SK-N-SH (cell line): ENCODE measurements around the gene KIF3B. TPM values are rescaled to one million over a fixed set of nuclear protein-coding genes. Genes with fewer than 3 reads are reported as not detected.

ENCODE experiments used
- CTCF ChIA-PET: fragments of 300-600, 350-600 bp; formaldehyde crosslinking; extraction: SDS; loops from one replicate; lab custom pipeline; 2021; lab: Yijun Ruan, JAX
- POLR2A ChIA-PET: fragments of 350-600 bp; sonication (Branson Sonifier 250); formaldehyde crosslinking; extraction: SDS; loops from one replicate; lab custom pipeline; 2020; ENCODE audit warnings: antibody characterized with exemption, inconsistent platforms; lab: Yijun Ruan, JAX
- DNase-seq: peaks from one replicate; pipeline ENCODE4 v3.0.0; 2012
- H2AFZ ChIP-seq: fragments of 200-600 bp; sonication (generic); 2 replicates; pipeline ENCODE4 v1.8.1; 2016; ENCODE audit warnings: antibody characterized with exemption, mild to moderate bottlenecking, low read depth
- H3F3A ChIP-seq: fragments of 200-600 bp; sonication (generic); replicated peaks from 2 replicates; pipeline ENCODE3; 2016; ENCODE audit warnings: antibody characterized with exemption, mild to moderate bottlenecking; ENCODE audit not compliant: insufficient read depth
- H3K27ac ChIP-seq, 2 experiments: fragments of 200-500 bp in 1 of 2; fragments of 200-600 bp in 1 of 2; sonication (Bioruptor generic) in 1 of 2; sonication (generic), shearing (Covaris generic) in 1 of 2; 2 replicates each; pipeline versions ENCODE4 v1.5.1 to v1.6.1; 2014 to 2016; ENCODE audit warnings: low read depth in 2 of 2, inconsistent platforms in 1 of 2, low read length in 1 of 2, mild to moderate bottlenecking in 1 of 2, mixed read lengths in 1 of 2
- H3K27me3 ChIP-seq: fragments of 200-600 bp; sonication (generic), shearing (Covaris generic); 2 replicates; pipeline ENCODE4 v1.6.1; 2016; ENCODE audit warnings: mixed run types; ENCODE audit not compliant: insufficient read depth
- H3K36me3 ChIP-seq, 2 experiments: fragments of 200-500 bp in 1 of 2; fragments of 200-600 bp in 1 of 2; sonication (Bioruptor generic) in 1 of 2; sonication (generic) in 1 of 2; replicated peaks in 1 of 2; 2 replicates each; pipeline versions ENCODE3 to v1.5.1; 2014 to 2016; ENCODE audit warnings: low read length in 1 of 2, mild to moderate bottlenecking in 1 of 2; ENCODE audit not compliant: insufficient read depth in 2 of 2, control insufficient read depth in 1 of 2
- H3K4me1 ChIP-seq, 2 experiments: fragments of 200-500 bp in 1 of 2; fragments of 200-600 bp in 1 of 2; sonication (Bioruptor generic) in 1 of 2; sonication (generic), shearing (Covaris generic) in 1 of 2; 2 replicates each; pipeline versions ENCODE4 v1.5.1 to v1.6.1; 2014 to 2016; ENCODE audit warnings: low read depth in 1 of 2, low read length in 1 of 2, mixed run types in 1 of 2; ENCODE audit not compliant: insufficient read depth in 2 of 2, control insufficient read depth in 1 of 2
- H3K4me2 ChIP-seq: fragments of 200-600 bp; sonication (generic), shearing (Covaris generic); 2 replicates; pipeline ENCODE4 v1.6.1; 2017; ENCODE audit warnings: mixed run types
- H3K4me3 ChIP-seq, 2 experiments: fragments of 200-500 bp in 1 of 2; fragments of 200-600 bp in 1 of 2; sonication (Bioruptor generic) in 1 of 2; sonication (generic), shearing (Covaris generic) in 1 of 2; 2 replicates each; pipeline versions ENCODE4 v1.5.1 to v1.8.1; 2014 to 2016; ENCODE audit warnings: low read depth in 2 of 2, inconsistent platforms in 1 of 2, low read length in 1 of 2, mild to moderate bottlenecking in 1 of 2, mixed read lengths in 1 of 2, moderate library complexity in 1 of 2
- H3K79me2 ChIP-seq: fragments of 200-600 bp; sonication (generic); 2 replicates; pipeline ENCODE4 v1.8.1; 2017; ENCODE audit warnings: mild to moderate bottlenecking; ENCODE audit not compliant: insufficient read depth
- H3K9ac ChIP-seq: fragments of 200-600 bp; sonication (generic); 2 replicates; pipeline ENCODE4 v1.6.1; 2017; ENCODE audit warnings: mixed run types
- H3K9me2 ChIP-seq: fragments of 200-600 bp; sonication (generic); 2 replicates; pipeline ENCODE4 v1.6.1; 2017; ENCODE audit warnings: mixed run types
- H3K9me3 ChIP-seq: fragments of 200-600 bp; sonication (generic); 2 replicates; pipeline ENCODE4 v1.6.1; 2017; ENCODE audit warnings: mixed run types, mild to moderate bottlenecking, moderate library complexity
- H4K20me1 ChIP-seq: fragments of 200-600 bp; sonication (generic); 2 replicates; pipeline ENCODE4 v1.6.1; 2017; ENCODE audit warnings: mild to moderate bottlenecking, mixed run types; ENCODE audit not compliant: insufficient read depth
- CHD2 ChIP-seq: fragments of 150-350 bp; IDR thresholded peaks from 2 replicates; pipeline ENCODE4 v1.6.1; 2018; ENCODE audit warnings: low read length; ENCODE audit not compliant: partially characterized antibody
- ELF1 ChIP-seq: IDR thresholded peaks from 2 replicates; pipeline ENCODE4 v1.4.0; 2012
- GATA2 ChIP-seq: sonication (generic); formaldehyde crosslinking; IDR thresholded peaks from 2 replicates; pipeline ENCODE4 v1.5.0; 2020; ENCODE audit warnings: mild to moderate bottlenecking, missing genetic modification reagents
- IRF3 ChIP-seq: fragments of 150-350 bp; IDR thresholded peaks from 2 replicates; pipeline ENCODE4 v1.6.1; 2016; ENCODE audit warnings: mild to moderate bottlenecking, low read depth, low read length
- JUND ChIP-seq: IDR thresholded peaks from 2 replicates; pipeline ENCODE4 v1.4.0; 2012
- MXI1 ChIP-seq: IDR thresholded peaks from 2 replicates; pipeline ENCODE4 v1.6.1; 2012; ENCODE audit warnings: mild to moderate bottlenecking, low read depth, low read length, improper control_type of control experiment
- PBX3 ChIP-seq: IDR thresholded peaks from 2 replicates; pipeline ENCODE4; 2012
- RAD21 ChIP-seq: IDR thresholded peaks from 2 replicates; pipeline ENCODE4 v1.6.1; 2012; ENCODE audit warnings: mild to moderate bottlenecking, low read length
- RCOR1 ChIP-seq: fragments of 150-350 bp; IDR thresholded peaks from 2 replicates; pipeline ENCODE4 v1.6.1; 2017; ENCODE audit warnings: antibody characterized with exemption, low read length
- RXRA ChIP-seq: IDR thresholded peaks from 2 replicates; pipeline ENCODE4 v1.4.0; 2012; ENCODE audit warnings: low read depth, mild to moderate bottlenecking, borderline replicate concordance
- USF1 ChIP-seq: IDR thresholded peaks from 2 replicates; pipeline ENCODE4 v1.4.0; 2012; ENCODE audit warnings: low read depth, borderline replicate concordance
- WGBS: methylation state at CpG from one replicate; pipeline ENCODE4 v1.1.6; 2017; ENCODE audit warnings: low lambda C conversion rate; 5-methylcytosine and 5-hydroxymethylcytosine counted together
- polyA plus RNA-seq, 3 experiments: library from polyadenylated mRNA; depleted of rRNA; stranded (reverse); fragments of >200 nt; gene quantifications; 2 replicates each; pipeline ENCODE4 v1.2.3, GENCODE V29; 2012
- TF ChIP-seq, protein P1 (sequence below): IDR thresholded peaks from 2 replicates; pipeline ENCODE4 v1.4.0; 2012; ENCODE audit warnings: low read depth, borderline replicate concordance
- TF ChIP-seq, protein P2 (sequence below): IDR thresholded peaks from 2 replicates; pipeline ENCODE4 v1.4.0; 2012; ENCODE audit warnings: low read depth

The KIF3B gene
- polyA plus RNA-seq, 1 of the 3 experiments (the other 2 are of a cell fraction), result 18.6 TPM

- H3K4me2 ChIP-seq, result no peak overlapping the region
- peaks cover 6 to 8% of the 10 kb centered on the region in 2 experiments; a peak in 3 of 4 replicates for H3K4me1 ChIP-seq
- TF ChIP-seq IRF3, result no peak
- TF ChIP-seq GATA2 (CRISPR knock-in tag), result no peak
- no peak for TF ChIP-seq MXI1
- TF ChIP-seq, protein P1, sequence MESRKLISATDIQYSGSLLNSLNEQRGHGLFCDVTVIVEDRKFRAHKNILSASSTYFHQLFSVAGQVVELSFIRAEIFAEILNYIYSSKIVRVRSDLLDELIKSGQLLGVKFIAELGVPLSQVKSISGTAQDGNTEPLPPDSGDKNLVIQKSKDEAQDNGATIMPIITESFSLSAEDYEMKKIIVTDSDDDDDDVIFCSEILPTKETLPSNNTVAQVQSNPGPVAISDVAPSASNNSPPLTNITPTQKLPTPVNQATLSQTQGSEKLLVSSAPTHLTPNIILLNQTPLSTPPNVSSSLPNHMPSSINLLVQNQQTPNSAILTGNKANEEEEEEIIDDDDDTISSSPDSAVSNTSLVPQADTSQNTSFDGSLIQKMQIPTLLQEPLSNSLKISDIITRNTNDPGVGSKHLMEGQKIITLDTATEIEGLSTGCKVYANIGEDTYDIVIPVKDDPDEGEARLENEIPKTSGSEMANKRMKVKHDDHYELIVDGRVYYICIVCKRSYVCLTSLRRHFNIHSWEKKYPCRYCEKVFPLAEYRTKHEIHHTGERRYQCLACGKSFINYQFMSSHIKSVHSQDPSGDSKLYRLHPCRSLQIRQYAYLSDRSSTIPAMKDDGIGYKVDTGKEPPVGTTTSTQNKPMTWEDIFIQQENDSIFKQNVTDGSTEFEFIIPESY, result no peak
- TF ChIP-seq RCOR1, result no peak
- TF ChIP-seq, protein P2, sequence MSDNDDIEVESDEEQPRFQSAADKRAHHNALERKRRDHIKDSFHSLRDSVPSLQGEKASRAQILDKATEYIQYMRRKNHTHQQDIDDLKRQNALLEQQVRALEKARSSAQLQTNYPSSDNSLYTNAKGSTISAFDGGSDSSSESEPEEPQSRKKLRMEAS, result no peak
- no peak for TF ChIP-seq PBX3
- TF ChIP-seq RXRA, result no peak
- no peak for TF ChIP-seq JUND
- TF ChIP-seq CHD2, result no peak
- TF ChIP-seq USF1, result no peak
- TF ChIP-seq ELF1, result no peak
- TF ChIP-seq RAD21, result no peak
- no peaks in the 10 kb centered on the region for H3K27me3 ChIP-seq
- ChIA-PET POLR2A (no interaction called here), CTCF (no interaction called here)
- H3K4me3 ChIP-seq, result no peak overlapping the region
- H4K20me1 ChIP-seq, result peaks cover 33% of the 10 kb centered on the region
- peaks cover 60% of the 10 kb centered on the region for H3K79me2 ChIP-seq
- H3F3A ChIP-seq, result peaks cover 12% of the 10 kb centered on the region
- H2AFZ ChIP-seq, result no peak overlapping the region
- no peak for DNase-seq
- WGBS, result 91% methylated on average over 6 of the region's 6 CpGs
- H3K36me3 ChIP-seq, result no peaks in the 10 kb centered on the region
- H3K9ac ChIP-seq, result no peak overlapping the region
- H3K9me3 ChIP-seq, result no peaks in the 10 kb centered on the region
- H3K27ac ChIP-seq, result no peak overlapping the region
- no peaks in the 10 kb centered on the region for H3K9me2 ChIP-seq
Measured at GRCh38 chr20:32296819-32297420, 19.5 kb downstream of the KIF3B start.
